ENCODE results near the gene DMAC2.
"Not testable (repeated sequence)": the region's sequence is repeated elsewhere in the genome, so short reads cannot be mapped to it uniquely, and the experiment has no call there.

DMAC2 gene

GRCh38 chr19:41398598-41398997, 41.1 kb downstream of the DMAC2 start:
- DNase-seq (ENCODE audit: low spot score) = no peak

GRCh38 chr19:41398050-41398418, 41.7 kb downstream of the DMAC2 start:
- no peak for DNase-seq (ENCODE audit: low spot score)

GRCh38 chr19:41397086-41398049, 42.3 kb downstream of the DMAC2 start, which contains the start of the genes BCKDHA and EXOSC5:
Gene BCKDHA, plus strand, starts transcription at chr19:41397818. Its CDS starts 10 bp downstream, at chr19:41397828.
Gene EXOSC5, minus strand, starts transcription at chr19:41397359. Its CDS starts 31 bp downstream, at chr19:41397328.
- DNase-seq (ENCODE audit: low spot score) = peak; percentile 100

GRCh38 chr19:41395355-41395754, 44.4 kb downstream of the DMAC2 start:
- DNase-seq (ENCODE audit: low spot score) = no peak

GRCh38 chr19:41392775-41393174, 46.9 kb downstream of the DMAC2 start:
- DNase-seq (ENCODE audit: low spot score) = no peak

GRCh38 chr19:41391618-41392017, 48.1 kb downstream of the DMAC2 start:
- DNase-seq (ENCODE audit: low spot score) = no peak

- no peak for DNase-seq (ENCODE audit: low spot score)
Observed at GRCh38 chr19:41386442-41386841, 53.3 kb downstream of the DMAC2 start.

- DNase-seq (ENCODE audit: low spot score) = no peak
Observed at GRCh38 chr19:41384351-41384750, 55.4 kb downstream of the DMAC2 start.

- not testable (repeated sequence) for DNase-seq (ENCODE audit: low spot score)
Observed at GRCh38 chr19:41381536-41381935, 58.2 kb downstream of the DMAC2 start.

Measured in CD4-positive, alpha-beta T cell treated with Interleukin-15 for 4 hours (primary cell).